RWPE1 (cell line): ENCODE data around the gene CMIP.
"Not testable (repeated sequence)": the region's sequence is repeated elsewhere in the genome, so short reads cannot be mapped to it uniquely, and the experiment has no call there.

Experiments
- CTCF ChIA-PET: fragments of 350-600 bp; sonication (Branson Sonifier 250); formaldehyde crosslinking; extraction: SDS; loops from one replicate; lab custom pipeline; 2021; lab: Yijun Ruan, JAX
- POLR2A ChIA-PET: fragments of 400-600 bp; formaldehyde crosslinking; extraction: SDS; loops from one replicate; lab custom pipeline; 2020; ENCODE audit warnings: antibody characterized with exemption; ENCODE audit not compliant: low non-redundant PET; lab: Yijun Ruan, JAX
- DNase-seq: peaks from one replicate; pipeline ENCODE4 v3.0.0; 2012; ENCODE audit warnings: low spot score
- H3K27ac ChIP-seq: fragments of 450-650 bp; 2 replicates; pipeline ENCODE4 v1.5.1; 2017
- TF ChIP-seq, protein P1 (sequence below): fragments of 450-650 bp; conservative IDR thresholded peaks from 2 replicates; pipeline ENCODE4 v1.5.1; 2017; ENCODE audit warnings: low read depth, mild to moderate bottlenecking

Gene CMIP

DNA sequence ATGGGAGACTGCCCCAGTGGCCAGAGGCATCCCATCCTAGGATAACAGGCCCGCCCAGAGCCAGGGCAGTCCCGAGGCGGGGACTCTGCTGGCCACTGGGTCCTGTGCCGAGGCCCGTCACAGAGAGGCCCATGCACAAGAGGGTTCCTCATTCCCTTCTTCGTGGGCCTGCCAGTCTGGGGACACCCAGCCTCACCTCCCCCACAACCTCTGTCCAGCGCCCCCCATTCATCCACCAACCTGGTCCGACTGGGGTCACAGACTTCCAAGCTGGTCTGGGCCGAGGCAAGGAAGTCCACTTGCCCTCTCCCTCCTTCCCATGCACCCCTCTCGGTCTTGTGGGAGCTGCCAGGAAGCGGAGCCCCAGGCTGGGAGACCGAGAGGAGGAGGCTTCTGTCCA is 240.3 kb downstream of the CMIP start:
- ChIA-PET POLR2A (no interaction called here), CTCF (interaction anchor here (0.7 kb wide), 1 partner anchor 39 kb away, joined by 3 read pairs; no protein-coding TSS in a partner anchor)
- TF ChIP-seq, protein P1, sequence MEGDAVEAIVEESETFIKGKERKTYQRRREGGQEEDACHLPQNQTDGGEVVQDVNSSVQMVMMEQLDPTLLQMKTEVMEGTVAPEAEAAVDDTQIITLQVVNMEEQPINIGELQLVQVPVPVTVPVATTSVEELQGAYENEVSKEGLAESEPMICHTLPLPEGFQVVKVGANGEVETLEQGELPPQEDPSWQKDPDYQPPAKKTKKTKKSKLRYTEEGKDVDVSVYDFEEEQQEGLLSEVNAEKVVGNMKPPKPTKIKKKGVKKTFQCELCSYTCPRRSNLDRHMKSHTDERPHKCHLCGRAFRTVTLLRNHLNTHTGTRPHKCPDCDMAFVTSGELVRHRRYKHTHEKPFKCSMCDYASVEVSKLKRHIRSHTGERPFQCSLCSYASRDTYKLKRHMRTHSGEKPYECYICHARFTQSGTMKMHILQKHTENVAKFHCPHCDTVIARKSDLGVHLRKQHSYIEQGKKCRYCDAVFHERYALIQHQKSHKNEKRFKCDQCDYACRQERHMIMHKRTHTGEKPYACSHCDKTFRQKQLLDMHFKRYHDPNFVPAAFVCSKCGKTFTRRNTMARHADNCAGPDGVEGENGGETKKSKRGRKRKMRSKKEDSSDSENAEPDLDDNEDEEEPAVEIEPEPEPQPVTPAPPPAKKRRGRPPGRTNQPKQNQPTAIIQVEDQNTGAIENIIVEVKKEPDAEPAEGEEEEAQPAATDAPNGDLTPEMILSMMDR = no peak
- H3K27ac ChIP-seq = 0 out of 2 replicates have a peak overlapping the region, but pooled peaks have one; percentile 9
- DNase-seq = no peak

DNA sequence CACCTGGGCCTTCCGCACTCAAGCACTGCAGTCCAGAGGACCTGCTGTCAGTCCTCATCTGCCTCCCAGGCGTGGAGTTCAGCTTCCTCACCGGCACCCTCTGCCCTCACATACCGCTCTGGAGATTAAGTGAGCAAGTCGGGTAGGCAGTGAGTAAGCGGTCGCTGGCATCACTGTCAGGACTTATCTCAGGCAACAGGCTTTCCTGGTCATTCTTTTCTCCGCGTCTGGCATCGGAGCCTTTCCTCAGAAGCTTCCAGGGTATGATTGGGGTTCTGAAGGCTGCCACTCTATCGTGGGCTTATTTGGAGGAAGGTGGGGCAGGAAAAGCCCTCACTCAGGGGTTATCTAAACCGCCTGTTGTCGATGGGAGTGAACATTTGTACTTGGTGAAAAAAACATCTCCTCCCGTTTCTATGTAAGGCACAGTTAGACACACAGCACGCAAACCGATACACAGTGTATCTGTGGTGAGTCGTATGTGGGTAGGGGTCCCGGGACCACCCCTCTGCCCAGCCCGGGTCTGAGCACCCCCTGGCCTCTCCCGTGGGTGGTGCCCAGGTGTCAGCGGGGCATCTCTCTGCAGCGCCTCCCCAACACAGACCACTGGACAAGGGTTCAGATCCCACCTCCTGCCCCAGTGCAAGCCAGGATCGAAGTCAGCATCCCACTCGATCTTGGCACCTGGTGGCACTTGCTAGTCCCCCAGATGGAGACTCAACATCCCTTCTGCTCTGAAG is 242.0 kb downstream of the CMIP start:
- H3K27ac ChIP-seq = no peak overlapping the region
- CTCF ChIA-PET = interaction anchor here (0.8 kb wide), 2 partner anchors 11 kb away, joined by 3 read pairs; no protein-coding TSS in a partner anchor
- no peak for DNase-seq
- POLR2A ChIA-PET = no interaction called here
- TF ChIP-seq, protein P1 = no peak

DNA sequence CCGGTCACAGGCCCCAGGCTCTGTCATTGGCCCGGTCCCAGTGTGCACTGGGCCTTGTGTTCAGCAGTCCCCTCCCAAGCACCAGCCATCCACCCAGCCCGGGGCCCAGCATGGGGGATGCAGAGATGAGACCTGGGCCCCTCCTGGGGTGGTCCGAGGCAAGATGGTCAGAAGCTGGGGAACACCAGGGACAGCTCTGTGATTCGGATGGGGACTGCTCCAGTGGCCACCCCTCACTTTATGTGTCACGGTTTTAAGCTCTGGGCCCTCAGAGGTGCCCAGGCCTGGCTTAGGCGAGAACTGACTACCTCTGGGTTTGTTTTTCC is 242.5 kb downstream of the CMIP start:
- CTCF ChIA-PET = no interaction called here
- TF ChIP-seq, protein P1 = no peak

DNA sequence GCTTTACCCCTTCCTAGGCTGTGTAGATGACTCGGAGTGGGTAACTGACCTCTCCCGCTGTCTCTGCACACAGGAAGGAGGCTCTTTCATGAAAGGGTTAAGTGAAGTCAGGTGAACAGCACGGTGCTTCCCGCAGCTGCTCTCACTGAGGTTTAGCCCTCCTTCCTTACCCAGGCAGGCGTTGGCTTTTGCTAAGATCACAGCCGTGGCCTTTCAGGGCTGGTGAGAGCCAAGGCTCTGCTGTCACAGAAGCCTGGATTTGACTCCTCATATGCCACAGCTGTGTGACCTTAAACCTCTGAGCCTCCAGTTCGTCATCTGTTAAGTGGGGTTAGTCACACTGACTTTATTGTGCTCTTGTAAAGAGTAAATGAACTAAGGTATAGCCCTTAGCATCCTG is 243.6 kb downstream of the CMIP start:
- CTCF ChIA-PET = interaction anchor here (0.7 kb wide), 1 partner anchor 9 kb away, joined by 3 read pairs; no protein-coding TSS in a partner anchor
- no peak overlapping the region for H3K27ac ChIP-seq
- POLR2A ChIA-PET = no interaction called here
- TF ChIP-seq, protein P1 = no peak
- no peak for DNase-seq

More for the DNA sequence above, 242.5 kb downstream of the CMIP start:
- POLR2A ChIA-PET = no interaction called here
- no peak overlapping the region for H3K27ac ChIP-seq
- no peak for DNase-seq

DNA sequence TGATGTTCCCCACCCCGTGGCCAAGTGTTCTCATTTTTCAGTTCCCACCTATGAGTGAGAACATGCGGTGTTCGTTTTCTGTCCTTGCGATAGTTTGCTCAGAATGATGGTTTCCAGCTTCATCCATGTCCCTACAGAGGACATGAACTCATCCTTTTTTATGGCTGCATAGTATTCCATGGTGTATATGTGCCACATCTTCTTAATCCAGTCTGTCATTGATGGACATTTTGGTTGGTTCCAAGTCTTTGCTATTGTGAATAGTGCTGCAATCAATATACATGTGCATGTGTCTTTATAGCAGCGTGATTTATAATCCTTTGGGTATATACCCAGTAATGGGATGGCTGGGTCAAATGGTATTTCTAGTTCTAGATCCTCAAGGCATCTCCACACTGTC is 244.2 kb downstream of the CMIP start:
- CTCF ChIA-PET, POLR2A ChIA-PET, H3K27ac ChIP-seq, DNase-seq: not testable (repeated sequence)

DNA sequence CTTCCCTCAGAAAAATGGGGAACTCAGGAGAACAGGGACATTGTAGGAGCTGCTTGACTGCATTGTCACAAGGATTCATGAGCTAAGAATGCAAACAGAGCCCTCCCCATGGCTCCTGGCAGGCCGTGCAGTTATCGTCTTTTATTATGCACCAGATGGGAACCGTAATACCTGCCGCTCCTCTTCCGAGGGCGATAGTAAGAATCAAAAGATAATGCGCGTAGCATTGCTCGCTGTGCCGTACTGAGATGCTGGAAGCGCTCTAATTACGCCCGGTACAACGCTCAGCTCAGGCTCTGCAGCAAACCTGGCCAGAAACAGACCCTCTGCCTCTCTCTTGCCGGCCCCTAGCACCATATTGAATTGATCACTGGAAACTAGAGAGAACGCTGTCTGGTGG is 247.4 kb downstream of the CMIP start:
- no peak overlapping the region for H3K27ac ChIP-seq
- ChIA-PET POLR2A (no interaction called here), CTCF (interaction anchor here (0.6 to 0.7 kb wide), 2 partner anchors 48 to 1524 kb away, joined by 3 read pairs; no protein-coding TSS in a partner anchor)
- DNase-seq = no peak
- TF ChIP-seq, protein P1 = no peak

DNA sequence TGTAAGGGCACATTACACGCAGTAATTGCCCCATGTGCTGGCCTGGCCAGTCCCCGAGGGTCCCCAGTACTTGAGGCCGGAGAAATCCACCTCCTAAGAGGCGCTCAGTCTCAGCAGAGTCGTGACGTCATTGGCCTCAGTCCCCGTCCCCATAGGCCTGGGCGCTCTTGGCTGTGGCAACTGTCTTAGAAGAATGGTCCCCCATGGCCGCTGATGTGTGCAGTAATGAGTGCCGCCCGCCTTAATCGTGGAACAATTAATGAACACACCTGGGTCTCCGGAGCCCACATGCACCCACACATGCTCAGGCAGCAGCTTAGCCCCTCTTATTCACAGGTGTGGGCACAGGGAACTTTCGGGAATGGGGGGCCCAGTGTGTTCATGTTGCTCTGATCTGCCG is 248.0 kb downstream of the CMIP start:
- TF ChIP-seq, protein P1 = no peak
- POLR2A ChIA-PET = no interaction called here
- CTCF ChIA-PET = no interaction called here
- DNase-seq = no peak
- no peak overlapping the region for H3K27ac ChIP-seq
